Neural progenitor cell (in vitro differentiated cells): ENCODE measurements around the gene CRELD1.

Experiments
- CTCF ChIP-seq: fragments of 200-600 bp; sonication (generic); IDR thresholded peaks from 2 replicates; pipeline ENCODE4 v1.5.1; 2017; ENCODE audit warnings: antibody characterized with exemption, mild to moderate bottlenecking
- EZH2 ChIP-seq: fragments of 200-600 bp; sonication (generic); IDR thresholded peaks from 2 replicates; pipeline ENCODE4 v1.6.1; 2017; ENCODE audit warnings: antibody characterized with exemption, mild to moderate bottlenecking, moderate library complexity
- EZH2phosphoT487 ChIP-seq: fragments of 200-600 bp; sonication (generic); IDR thresholded peaks from 2 replicates; pipeline ENCODE4 v1.6.1; 2017; ENCODE audit warnings: antibody characterized with exemption

- TF ChIP-seq CTCF (no peak), EZH2 (no peak), EZH2phosphoT487 (no peak)
Observed at GRCh38 chr3:9935966-9936510, 2.4 kb downstream of the CRELD1 start.
